ENCODE data around the gene ILKAP.

Gene ILKAP, protein sequence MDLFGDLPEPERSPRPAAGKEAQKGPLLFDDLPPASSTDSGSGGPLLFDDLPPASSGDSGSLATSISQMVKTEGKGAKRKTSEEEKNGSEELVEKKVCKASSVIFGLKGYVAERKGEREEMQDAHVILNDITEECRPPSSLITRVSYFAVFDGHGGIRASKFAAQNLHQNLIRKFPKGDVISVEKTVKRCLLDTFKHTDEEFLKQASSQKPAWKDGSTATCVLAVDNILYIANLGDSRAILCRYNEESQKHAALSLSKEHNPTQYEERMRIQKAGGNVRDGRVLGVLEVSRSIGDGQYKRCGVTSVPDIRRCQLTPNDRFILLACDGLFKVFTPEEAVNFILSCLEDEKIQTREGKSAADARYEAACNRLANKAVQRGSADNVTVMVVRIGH

DNA sequence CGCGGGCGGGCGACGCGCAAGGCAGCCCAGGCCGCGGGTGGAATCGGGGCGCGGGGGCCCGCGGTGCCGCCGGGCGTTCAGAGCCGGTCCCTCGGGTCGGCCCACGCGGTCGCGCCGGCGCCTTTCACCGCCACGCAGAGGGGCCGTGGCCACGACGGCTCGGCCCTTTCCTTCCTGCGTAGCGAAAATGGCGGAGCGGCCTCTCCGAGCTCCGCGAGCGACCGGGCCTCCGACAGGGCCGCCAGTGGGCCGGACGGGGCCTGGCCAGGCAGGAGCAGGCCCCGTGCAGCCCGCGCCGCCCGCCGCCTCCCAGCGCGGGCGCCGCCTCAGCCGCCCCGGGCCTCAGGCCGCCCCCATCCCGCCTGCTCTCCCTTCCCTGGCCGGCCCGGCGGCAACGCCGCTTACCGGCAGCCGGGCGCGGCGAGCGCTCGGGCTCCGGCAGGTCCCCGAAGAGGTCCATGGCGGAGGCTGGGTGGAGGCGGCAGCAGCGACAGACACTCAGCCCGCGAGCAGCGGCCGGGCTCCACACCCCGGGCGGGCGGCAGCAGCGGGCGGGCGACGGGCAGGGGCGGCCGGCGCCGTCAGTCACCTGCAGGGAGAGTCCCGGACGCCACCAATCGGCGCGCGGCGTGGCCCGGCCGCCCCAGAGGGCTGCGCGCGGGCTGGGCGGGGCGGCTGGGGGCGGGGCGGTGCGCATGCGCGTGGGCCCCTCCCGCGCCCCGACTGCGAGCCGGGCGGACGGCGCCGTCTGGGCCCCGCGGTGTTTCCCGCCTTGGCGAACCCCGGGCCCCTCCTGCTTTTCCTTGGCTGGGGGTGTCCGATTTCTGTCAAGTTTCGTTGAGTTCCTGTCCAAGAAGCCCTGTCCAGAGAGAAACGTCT lies at the start of gene ILKAP:
TSS of gene ILKAP (minus strand) at position 602 of the 879 bp plus-strand sequence. CDS start at position 460, 142 bp downstream.
- DNase-seq = peak; percentile 90

DNA sequence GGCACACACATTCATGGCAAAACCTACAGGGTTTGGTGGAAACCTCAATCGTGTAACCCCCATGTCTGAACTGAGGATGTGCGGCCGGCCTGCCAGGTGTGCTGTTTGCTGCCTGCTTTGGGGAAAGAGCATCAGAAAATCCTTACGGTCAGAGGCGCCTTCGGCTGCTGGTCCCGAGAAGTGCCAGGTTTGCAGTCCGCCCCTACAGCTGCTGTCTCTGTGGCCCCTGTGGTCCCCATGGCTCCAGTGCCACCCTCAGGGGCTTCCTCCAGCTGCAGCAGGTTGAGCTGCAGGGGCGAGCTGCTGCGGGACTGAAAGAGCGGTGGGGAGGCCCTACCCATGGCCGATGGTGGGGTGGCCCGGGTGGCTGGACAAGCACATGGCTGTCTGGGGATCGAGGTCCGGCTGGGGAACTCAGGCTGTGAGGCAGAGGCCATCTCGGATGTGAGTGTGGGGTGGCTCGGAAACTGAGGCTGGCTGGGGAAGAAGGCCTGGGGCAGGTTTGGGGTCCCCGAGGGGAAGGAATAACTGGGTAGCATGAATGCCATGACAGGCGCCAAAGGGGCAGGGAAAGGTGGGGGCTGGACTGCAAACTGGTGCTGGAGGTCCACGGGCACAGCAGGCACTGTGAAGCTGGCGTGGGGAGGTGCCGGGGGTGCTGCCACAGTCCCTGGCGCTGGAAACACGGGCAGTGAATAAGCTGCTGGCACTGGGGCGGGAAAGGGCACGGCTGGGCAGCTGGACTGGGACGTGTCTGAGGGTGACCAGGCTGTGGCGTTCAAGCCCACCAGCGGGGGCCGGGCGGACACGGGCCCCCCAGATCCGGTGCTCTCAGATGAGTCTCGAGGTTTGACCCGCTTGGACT lies 49.5 kb upstream of the ILKAP start:
- DNase-seq = no peak

DNA sequence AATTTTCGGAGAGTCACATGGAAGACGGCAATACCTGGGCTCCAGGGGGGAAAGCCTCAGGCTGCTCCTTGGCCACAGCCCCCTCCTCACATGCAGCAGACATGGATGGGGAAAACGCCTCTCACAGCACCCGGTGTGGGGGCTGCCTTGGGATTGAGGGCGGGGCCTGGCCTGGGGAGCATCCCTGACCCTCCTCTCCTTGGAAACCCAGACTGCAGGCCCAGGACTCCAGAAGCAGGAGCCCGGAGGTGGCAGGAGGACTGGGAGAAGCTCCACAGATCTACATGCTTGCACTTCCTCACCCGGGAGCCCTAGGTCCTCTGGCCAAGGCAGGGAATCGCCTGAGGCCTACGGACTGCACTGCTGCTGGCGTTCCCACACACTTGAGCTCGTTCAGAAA lies 48.5 kb upstream of the ILKAP start:
- no peak for DNase-seq

DNA sequence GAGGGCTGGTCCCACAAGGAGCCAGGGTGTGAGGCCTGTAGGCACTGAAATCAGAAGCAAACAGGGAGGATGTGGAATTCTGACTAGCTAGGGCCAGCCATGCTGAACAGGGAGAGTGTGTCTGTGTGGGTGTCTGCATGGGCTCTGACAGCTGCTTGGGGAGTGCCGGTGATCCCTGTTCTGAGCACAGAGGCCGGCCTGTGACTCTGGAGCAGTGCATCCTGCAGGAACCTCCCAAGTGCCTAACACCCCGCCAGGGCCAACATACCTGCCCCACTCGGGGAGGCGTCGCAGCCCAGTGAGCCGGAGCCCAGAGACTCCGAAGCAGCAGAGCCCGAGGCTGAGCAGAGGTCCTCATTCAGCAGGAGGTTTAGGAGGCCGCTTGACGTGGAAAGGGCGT lies 47.8 kb upstream of the ILKAP start:
- DNase-seq = no peak

DNA sequence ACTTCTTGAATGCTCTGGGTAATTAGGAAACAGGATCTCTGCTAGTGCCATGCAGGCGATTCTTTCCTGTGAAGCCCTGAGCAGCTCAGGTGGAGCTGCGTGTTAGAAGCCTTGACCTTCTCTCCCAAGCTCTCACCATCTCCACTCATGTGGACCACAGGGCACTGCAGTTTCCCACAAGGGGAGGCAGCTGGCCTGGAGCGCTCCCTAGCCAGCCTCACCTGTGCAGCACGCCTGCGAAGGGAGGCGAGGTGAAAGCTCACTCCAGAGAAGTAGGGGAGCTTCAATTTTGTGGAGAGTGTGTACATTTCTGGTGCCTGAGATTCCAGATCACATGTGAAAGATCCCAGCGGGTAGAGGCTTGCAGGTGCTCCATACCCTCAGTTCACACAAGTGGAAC lies 47.4 kb upstream of the ILKAP start:
- DNase-seq = no peak

DNA sequence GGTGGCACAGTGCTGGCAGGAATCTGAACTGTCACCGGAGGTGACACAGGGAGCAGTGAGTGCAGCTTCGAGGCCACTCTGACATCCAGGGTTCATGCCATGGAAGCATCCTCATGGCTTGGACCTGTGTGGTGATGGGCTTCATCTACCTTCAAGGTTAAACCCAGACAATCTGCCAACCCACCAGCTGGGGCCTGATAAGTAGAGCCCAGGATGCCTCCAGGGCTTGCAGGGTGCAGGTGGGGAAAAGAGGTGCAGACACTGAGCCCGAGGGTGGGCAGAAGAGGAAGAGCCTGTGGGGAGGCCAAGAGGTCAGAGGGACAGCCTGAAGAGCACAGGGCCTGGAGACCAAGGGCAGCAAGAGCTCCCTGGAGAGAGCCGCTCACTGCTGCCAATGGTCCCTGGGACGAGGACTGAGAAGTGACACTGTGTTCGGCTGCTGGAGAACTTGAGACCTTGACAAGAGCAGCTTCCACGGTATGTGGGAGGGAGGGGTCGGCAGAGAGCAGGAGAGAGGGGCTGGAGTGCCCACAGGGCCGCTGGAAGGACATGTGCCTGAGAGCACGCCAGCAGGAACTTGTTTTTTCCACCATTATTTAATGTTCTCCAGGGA lies 44.5 kb upstream of the ILKAP start:
- DNase-seq = no peak

DNA sequence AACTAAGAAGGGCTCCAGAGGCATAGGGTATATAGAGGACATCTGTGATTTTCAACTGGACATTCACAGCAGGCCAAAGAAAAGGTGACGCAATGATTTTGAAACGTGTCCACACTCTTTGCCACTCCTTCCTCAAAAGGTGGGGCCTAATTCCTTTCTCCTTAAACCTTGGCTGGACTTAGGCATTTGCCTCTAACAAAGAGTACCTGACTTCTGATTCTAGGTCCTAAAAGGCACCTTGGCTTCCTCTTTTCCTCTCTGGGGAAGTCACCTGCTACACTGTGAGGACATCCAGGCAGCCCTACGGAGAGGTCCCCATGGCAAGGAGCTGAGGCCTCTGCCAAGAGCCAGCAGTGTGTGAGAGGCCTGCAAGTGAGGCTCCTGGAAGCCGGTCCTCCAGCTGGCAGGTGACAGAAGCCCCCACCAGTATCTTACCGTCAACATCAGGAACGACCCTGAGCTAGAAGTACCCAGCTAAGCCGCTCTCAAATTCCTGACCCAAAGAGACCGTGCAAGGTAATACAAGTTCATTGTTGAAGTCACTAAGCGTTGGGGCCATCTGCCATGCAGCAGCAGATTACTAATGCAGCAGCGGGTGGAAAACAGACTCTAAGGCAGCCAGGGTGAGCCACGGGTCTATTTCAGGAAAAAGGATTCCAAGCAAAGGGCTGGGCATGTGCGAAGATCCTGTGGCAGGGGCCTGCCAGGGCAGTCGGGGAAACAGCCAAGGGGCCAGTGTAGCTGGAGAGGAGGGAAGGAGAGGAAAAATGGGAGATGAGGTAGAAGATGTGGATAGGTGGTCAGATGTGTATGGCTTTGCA lies 43.7 kb upstream of the ILKAP start:
- no peak for DNase-seq

DNA sequence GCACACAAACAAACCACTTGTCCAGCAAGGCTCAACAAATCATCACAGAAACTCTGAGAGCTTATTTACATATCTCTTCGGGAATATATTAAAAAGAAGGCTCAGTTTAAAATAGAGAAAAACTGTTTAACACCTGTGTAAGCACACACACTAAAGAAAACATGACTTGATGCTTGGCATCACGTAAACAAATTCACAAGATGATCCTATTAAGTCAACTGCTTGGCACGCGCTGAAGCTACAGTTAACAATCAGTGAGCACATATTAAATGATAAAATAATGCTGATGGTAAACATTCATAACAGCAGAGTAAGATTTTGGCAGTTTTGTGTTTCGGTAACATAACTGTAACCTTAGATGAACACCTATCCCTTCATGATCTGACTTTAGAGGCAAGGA lies 40.7 kb upstream of the ILKAP start:
- no peak for DNase-seq

DNA sequence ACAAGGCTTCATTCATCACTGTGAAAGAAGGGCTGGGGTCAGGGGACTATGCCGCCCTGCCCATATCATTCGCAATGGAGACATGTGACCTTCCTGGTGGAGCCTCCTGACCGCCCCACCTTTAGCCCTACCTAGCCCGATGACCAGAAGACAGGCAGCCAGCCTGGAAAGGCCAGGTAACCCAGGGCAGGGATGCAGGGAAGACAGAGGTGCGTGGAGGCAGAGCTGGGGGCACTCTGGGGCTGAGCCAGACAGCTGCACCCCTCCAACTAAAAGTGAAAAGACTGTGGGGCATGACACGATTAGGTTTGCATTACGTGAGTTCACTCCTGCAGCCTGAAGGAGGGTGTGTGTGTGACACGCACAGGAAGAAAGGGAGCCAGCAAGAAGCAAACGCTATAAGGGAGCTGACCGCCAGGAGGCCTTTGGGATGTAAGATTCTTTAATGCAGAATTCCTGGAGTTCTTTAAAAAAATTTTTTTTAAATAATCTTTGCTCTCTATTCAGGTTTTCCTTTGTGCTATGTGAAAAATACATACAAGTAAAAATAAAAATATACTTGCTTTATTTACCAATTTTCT lies 40.1 kb upstream of the ILKAP start:
- no peak for DNase-seq

DNA sequence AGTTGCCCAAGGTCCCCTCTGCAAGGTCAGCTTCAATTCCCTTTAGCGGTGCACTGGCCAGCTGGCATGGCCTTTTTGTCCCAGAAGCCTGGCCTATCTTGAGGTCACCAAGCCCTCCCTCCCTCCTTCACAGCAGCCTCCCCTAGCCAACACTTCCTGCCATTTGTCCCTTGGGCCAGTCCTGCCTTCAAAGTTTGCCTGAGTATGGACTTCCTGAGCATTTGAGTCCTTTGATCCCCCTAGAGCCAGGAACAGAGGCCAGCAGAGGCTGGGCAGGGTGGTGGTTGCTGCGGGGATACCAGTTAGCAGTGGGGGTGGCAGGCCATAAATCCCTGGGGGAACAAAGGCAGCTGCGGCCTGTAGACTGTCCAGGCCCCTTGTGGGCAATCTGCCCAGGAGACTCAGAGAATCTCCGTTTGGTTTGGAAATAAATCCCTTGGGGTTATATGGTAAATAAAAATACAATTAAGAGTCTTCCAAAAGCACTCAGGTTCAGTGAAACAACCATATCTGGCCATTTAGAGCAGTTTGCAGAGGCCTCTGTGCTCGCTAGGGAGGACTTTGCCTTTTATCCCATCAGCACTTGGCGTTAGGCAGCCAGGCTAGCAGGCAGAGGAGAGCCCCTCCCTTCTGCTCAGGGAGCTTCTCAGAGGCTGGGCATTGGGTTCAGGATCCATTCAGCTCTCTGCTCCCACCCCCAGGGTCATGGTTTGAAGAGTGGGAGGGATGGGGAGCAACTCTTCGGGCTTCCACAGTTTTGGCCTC lies 39.4 kb upstream of the ILKAP start:
- DNase-seq = no peak

DNA sequence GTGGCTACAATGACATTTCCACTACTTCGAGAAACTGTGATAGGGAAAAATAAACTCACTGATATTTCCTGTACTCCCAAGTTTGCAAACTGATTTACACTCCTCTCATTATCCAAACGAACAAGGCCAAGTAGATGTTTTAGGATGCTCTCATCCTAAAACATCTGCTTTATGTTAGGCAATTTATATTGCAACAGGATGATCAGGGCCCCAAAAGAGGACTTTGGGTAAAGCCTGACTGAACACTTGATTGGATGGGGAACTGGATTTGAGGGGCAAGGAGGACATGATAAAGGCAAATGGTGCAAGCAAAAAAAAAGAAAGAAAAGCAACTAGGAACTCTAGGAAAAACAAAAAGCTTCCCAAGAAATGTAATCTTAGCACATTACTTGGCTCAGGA lies 38.5 kb upstream of the ILKAP start:
- no peak for DNase-seq

DNA sequence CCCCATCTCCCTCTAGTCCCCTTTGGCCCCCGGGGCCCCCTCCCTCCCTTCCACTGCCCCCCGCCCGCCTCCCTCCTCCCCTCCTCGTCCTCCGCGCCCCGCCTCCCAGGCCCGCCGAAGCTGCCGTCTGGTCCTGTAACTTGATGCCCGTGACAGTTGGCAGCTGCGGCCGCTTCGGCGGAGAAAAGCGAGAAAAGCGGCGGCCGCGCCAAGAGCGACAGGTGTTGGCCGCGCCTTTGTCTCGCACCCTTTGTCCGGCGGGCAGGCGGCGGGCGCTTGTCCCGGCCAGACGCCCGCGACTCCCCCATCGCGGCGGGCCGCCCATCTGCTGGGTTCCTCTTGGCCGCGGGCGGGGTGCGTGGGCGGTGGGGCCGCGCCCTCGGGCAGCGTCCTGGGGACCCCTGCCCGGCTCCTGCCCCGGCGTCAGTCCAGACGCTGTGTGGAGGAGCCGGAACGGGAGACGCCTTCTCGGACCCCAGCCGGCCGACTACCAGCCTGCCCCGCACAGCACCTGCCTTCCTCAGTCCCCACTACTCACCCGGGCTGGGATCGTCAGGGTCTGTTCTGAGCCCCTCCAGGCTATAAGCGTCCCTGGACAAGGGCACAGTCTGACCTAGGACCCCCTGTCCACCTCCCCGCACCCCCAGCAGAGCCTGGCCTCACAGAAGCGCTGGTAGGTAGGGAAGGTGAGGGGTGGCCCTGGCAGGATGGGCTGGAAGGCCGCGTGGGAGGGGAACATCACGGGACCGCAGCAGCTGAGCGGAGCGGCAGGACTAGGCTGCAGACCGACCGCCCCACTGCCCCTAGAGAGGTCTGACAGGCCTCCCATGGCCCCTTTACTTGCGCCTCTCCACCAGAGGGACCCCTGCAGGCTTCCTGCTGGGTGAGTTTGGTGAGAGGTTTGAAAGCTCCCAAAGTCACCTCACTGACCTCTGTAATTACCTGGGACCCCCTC lies 37.5 kb upstream of the ILKAP start:
- peak; percentile 18 for DNase-seq

DNA sequence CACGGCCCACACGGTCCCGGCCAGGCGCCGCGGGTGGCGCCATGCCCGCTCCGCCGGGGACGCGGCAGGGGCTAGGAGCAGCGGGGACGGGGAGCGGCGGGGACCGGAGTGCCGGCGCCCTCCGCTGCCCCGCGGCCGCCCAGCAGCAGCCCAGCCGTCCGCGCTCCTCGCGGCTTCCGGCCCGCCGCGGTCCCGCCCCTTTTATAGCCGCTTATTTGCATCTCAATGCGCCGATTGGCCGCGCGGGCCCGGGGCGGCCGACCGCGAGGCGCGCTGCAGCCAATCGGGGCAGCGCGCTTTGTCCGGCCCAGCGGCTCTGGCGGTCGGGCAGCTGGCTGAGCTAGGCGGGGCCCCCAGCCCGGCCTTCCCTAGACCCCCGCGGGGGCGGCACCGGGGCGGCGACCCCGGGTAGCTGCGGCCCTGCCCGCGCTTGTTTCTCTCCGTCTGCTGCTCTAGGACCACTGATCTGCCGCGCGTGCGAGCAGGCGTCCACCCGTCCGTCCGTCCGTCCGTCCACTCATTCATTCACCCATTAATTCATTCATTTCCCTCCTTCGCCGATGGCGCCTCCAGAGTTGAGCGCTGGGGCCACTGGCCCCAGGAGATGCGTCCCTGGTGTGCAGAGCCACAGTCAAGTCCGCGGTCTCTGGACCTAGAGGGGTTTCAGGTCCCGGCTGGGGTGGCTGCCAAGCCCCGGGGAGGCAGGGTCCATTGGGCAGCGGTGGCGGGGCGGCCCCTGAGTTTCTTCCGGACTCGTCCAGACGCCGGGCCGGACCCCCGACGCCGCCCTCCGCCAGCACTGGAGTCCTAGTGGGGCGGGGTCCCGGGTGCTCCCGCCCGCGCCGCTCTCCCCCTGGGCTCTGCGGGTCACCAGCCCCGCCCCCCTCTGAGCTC lies 36.6 kb upstream of the ILKAP start, which contains the start of gene HES6:
TSS of gene HES6 (minus strand) at position 176 of the 894 bp plus-strand sequence. CDS start at position 43, 133 bp downstream.
- peak; percentile 74 for DNase-seq

DNA sequence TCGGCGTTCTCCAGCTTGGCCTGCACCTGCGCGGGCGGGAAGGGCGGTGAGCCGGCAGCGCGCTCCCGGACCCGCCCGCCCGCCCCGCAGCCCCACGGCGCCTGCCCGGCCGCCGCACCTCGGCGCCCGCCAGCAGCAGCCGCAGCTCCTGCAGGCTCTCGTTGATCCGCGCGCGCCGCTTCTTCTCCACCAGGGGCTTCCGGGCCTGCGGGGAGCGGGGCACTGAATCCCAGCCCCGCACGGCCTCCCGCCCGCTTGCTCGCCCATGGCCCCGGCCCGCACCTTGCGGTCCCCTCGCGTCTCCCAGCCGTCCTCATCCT lies 36.0 kb upstream of the ILKAP start:
- DNase-seq = peak; percentile 40

DNA sequence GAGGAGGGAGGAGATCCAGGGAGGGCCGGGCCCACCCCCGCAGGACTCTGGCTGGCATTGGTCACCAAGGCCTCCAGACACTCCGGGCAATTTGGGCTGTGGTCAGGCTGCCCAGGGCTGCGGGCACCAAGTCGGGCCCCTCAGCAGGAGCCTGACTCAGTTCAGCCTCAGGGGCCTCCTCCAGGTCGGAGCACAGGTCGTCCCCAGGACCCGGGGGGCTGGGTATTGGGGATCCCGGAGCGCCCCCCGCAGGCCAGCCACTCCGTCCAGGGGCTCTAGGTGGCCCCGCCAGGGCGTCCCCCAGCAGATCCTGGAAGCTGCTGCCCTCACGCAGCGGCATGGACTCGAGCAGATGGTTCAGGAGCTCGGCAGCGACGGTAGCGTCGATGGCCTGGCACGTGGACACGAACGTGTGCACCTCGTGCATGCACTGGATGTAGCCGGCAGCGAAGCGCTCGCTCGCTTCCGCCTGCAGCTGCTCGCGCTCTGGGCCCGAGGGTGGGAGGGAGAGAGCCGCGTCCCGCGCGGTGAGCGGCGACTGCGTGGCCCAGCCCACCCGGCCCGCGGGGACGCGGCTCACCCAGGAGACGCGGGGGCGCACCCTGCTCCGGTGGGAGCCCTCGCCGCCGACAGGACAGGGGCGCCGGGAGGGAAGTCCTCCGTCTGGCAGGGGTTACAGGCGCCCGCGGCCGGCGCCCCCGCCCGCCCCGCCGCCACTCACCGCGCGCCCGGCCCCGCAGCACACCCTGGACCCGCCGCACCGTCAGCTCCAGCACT lies 35.5 kb upstream of the ILKAP start:
- peak; percentile 28 for DNase-seq

DNA sequence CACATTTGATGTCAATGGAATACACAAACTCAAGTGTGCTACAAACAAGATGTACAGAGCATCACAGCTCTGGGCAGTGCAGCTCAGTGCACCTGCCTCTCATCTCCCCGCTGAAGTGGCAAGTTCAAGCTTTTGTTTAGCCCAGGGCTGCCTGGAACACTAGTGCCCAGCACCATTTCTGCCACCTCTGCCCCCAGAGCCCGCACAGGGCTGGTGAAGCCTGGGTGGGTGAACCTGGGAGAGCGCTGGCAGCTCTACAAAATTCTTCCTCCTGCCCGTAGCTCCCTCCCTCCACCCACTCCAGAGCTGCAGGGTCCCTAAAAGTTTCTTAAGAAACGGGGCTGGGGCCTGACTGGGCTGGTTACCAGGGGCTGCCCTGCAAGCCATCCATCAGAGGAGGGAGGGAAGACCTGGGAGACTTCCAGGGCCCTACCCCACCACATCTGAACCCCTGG lies 34.8 kb upstream of the ILKAP start:
- no peak for DNase-seq

DNA sequence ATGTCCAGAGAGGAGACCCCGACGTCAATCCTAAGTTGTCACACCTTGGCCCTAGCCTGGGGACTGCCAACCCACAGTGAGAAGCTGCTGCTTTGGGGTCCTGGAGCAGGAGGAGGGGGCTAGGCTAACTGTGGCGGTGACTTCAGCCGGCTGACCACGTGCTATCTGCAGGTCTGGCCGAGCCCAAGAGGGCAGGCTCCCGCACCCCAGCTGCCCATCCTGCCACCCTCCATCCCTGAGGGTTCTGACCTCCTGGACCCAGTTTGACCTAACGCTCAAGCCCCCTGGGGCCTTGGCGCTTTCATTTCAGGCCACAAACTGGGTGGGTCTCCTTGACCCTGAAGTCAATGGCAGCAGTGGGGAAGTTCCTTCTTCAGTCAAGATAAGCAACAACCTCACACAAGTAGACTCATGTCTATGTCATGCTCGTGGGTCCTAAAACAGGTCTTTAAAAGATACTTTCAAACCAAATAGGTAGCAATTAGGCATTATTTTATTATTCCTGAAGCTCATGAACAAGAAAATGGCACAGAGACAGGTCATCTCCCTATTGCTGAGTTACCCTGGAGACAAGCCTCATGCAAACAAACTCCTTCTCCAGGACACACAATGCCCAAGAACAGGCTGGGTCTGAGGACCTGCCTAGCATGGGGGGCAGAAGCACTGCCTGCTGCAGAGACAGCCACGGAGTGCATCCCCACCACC lies 34.1 kb upstream of the ILKAP start:
- no peak for DNase-seq
